BLaER1 (cell line): Measurements from ENCODE around the gene OR2AG2.

ENCODE experiments used
- H3K27ac ChIP-seq: shearing (Covaris generic); formaldehyde crosslinking; 2 replicates; pipeline ENCODE4 v1.8.1; 2022
- H3K27me3 ChIP-seq: shearing (Covaris generic); formaldehyde crosslinking; 2 replicates; pipeline ENCODE4 v1.8.1; 2022
- H3K36me3 ChIP-seq: shearing (Covaris generic); formaldehyde crosslinking; 2 replicates; pipeline ENCODE4 v1.8.1; 2022
- H3K4me1 ChIP-seq: shearing (Covaris generic); formaldehyde crosslinking; 2 replicates; pipeline ENCODE4 v1.8.1; 2022
- H3K4me2 ChIP-seq: shearing (Covaris generic); formaldehyde crosslinking; 2 replicates; pipeline ENCODE4 v1.8.1; 2022
- H3K4me3 ChIP-seq: shearing (Covaris generic); formaldehyde crosslinking; 2 replicates; pipeline ENCODE4 v1.8.1; 2022
- H3K9ac ChIP-seq: shearing (Covaris generic); formaldehyde crosslinking; 2 replicates; pipeline ENCODE4 v1.8.1; 2022
- H3K9me3 ChIP-seq: shearing (Covaris generic); formaldehyde crosslinking; 2 replicates; pipeline ENCODE4 v1.8.1; 2022
- H4K20me1 ChIP-seq: shearing (Covaris generic); formaldehyde crosslinking; 2 replicates; pipeline ENCODE4 v1.8.1; 2022
- Cebpa-rat ChIP-seq: shearing (Covaris generic); IDR thresholded peaks from 2 replicates; pipeline ENCODE4 v1.8.1; 2022

The OR2AG2 gene

DNA sequence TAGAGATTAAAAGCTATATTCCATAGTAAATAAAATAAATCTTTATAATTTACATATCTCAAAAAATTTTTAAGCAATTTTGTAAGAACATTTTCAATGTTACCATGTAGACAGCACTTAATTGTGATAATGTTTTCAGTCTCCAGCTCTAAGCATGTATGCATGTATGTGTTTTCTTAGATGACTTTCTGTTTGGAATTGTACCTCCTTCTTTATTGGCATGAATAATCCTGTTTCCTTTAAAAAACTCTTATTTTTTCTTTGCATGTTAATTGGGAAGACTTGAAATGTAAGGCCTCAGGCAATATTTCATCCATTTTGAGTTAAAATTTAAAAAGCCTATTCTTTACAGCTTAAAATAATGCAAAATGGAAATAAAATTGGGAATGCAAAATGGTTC, 9.1 kb upstream of the OR2AG2 start:
- H3K9me3 ChIP-seq = no peaks in the 10 kb centered on the region
- H3K27ac ChIP-seq = no peak overlapping the region
- no peaks in the 10 kb centered on the region for H3K27me3 ChIP-seq
- no peaks in the 10 kb centered on the region for H4K20me1 ChIP-seq
- no peak overlapping the region for H3K4me2 ChIP-seq
- no peak for TF ChIP-seq Cebpa-rat
- no peaks in the 10 kb centered on the region for H3K4me1 ChIP-seq
- H3K9ac ChIP-seq = no peak overlapping the region
- no peak overlapping the region for H3K4me3 ChIP-seq
- no peaks in the 10 kb centered on the region for H3K36me3 ChIP-seq

- no peak for TF ChIP-seq Cebpa-rat
- no peaks in the 10 kb centered on the region for H3K27me3 ChIP-seq
- no peak overlapping the region for H3K9ac ChIP-seq
These were observed 6.7 kb upstream of the OR2AG2 start for GRCh38 chr11:6778518-6778917.

DNA sequence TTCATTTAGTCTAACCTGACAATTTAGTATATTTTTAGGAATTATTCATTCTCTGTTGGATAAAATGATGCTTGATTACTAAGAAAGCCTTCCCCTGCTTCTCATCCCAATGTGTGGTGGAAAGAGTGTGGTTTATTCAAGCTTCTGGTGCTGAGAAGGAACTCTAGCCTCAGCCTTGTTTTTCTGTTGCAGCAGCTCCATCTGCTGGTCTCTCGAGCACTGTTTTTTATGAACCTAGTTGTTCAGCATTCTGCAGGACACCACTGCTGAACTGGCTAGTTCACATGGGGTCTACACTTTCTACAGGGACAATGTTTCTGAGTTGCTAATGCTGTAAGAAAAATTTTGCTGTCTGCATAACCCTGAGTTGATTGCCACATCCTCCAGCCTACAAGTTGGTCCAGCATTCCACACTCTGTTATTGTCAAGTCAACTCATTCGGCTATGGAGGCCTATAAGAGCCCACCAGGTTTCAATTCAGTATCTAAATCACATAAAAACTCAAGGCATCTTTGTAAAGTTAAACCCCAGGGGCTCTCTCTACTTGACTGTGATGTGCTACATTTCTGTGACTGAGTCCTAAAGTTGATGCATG, 14.3 kb downstream of the OR2AG2 start:
- TF ChIP-seq Cebpa-rat = no peak
- Histone ChIP-seq H3K4me2 (no peak overlapping the region), H3K9me3 (peaks cover 4% of the 10 kb centered on the region), H3K4me1 (no peaks in the 10 kb centered on the region), H3K36me3 (no peaks in the 10 kb centered on the region), H3K9ac (no peak overlapping the region), H3K27me3 (no peaks in the 10 kb centered on the region), H4K20me1 (no peaks in the 10 kb centered on the region), H3K4me3 (no peak overlapping the region), H3K27ac (no peak overlapping the region)

More at GRCh38 chr11:6778518-6778917, 6.7 kb upstream of the OR2AG2 start:
- Histone ChIP-seq H3K27ac (no peak overlapping the region), H3K4me2 (no peak overlapping the region), H3K4me3 (no peak overlapping the region), H3K36me3 (no peaks in the 10 kb centered on the region), H3K9me3 (no peaks in the 10 kb centered on the region), H4K20me1 (no peaks in the 10 kb centered on the region), H3K4me1 (no peaks in the 10 kb centered on the region)

DNA sequence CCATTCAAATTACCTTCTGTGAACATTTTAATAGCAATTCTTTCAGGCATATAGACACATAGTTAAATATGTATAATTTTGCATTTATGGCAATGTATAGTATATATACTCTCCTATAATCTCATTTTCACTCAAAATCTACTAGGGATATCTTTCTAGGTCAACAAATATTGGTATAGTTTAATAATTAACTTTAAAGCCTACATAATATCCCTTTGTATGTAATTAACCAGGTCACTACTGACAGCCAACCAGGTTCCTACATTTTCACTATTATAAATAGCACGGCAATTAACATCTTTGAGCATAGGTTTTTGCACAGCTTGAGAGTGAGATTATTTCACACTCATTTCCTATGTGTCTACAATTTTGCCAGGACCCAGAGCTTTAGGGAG, 15.8 kb downstream of the OR2AG2 start:
- no peaks in the 10 kb centered on the region for H3K9me3 ChIP-seq
- H3K27me3 ChIP-seq = no peaks in the 10 kb centered on the region
- no peaks in the 10 kb centered on the region for H3K4me1 ChIP-seq
- H4K20me1 ChIP-seq = no peaks in the 10 kb centered on the region
- no peak for TF ChIP-seq Cebpa-rat
- no peak overlapping the region for H3K4me2 ChIP-seq
- H3K36me3 ChIP-seq = no peaks in the 10 kb centered on the region
- no peak overlapping the region for H3K4me3 ChIP-seq
- H3K9ac ChIP-seq = no peak overlapping the region
- no peak overlapping the region for H3K27ac ChIP-seq

DNA sequence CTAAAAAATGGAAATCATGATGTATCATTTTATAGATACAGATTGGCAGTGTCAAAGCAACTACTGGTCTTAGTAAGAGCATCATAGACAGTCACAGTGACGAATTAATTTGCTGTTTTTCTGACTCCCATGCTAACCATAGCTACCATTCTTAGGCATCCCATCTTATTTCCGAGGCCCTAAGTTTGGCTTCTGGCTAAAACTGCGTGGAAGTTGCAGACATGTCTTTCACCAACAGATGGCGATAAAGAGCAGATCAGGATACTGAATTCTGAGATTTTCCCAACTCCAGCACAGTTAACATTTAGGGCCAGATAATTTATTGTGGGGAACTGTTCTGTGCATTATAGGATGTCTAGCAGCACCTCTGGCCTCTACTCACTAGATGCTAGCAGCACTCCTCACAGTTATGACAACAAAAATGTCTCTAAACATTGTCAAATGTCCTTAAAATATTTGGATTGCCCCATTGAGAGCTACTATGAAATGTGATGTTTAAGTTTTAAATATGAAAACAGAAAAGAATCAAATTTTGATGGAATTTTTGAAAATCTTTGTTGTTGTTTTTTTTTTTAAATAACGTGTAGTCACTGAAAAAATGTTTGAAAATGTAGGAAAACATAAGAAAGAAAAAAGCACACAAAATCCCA, 16.3 kb downstream of the OR2AG2 start:
- TF ChIP-seq Cebpa-rat = no peak
- Histone ChIP-seq H3K36me3 (no peaks in the 10 kb centered on the region), H3K4me3 (no peak overlapping the region), H3K4me1 (no peaks in the 10 kb centered on the region), H3K9ac (no peak overlapping the region), H3K9me3 (no peaks in the 10 kb centered on the region), H3K4me2 (no peak overlapping the region), H4K20me1 (no peaks in the 10 kb centered on the region), H3K27me3 (no peaks in the 10 kb centered on the region), H3K27ac (no peak overlapping the region)

- H3K9me3 ChIP-seq = no peaks in the 10 kb centered on the region
- H3K27me3 ChIP-seq = no peaks in the 10 kb centered on the region
- H3K4me3 ChIP-seq = no peak overlapping the region
- no peak overlapping the region for H3K9ac ChIP-seq
- no peaks in the 10 kb centered on the region for H4K20me1 ChIP-seq
- H3K4me1 ChIP-seq = peaks cover 20% of the 10 kb centered on the region
- H3K36me3 ChIP-seq = no peaks in the 10 kb centered on the region
- H3K27ac ChIP-seq = no peak overlapping the region
- 0 out of 2 replicates have a peak overlapping the region, but pooled peaks have one; percentile 77 for H3K4me2 ChIP-seq
- no peak for TF ChIP-seq Cebpa-rat
These were observed 24.6 kb downstream of the OR2AG2 start for GRCh38 chr11:6747097-6747668.

DNA sequence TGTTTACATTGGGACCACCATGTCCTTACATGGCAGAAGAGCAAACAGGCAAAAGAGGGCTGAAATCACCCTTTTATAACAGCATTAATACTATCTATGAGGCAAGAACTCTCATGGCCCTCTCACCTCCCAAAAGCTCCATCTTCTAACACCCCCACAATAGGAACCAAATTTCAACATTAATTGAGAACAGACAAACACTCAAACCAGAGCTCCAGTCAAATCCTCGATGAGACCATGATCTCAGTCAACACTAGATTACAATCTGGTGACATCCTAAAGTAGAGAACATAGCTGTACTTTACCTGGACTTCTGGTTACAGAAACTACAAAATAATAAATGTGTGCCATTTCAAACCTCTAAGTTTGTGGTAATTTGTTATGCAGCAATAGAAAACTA, 25.1 kb downstream of the OR2AG2 start:
- Histone ChIP-seq H3K4me2 (peak overlapping the region; percentile 77), H3K4me3 (peak overlapping the region; percentile 44)

DNA sequence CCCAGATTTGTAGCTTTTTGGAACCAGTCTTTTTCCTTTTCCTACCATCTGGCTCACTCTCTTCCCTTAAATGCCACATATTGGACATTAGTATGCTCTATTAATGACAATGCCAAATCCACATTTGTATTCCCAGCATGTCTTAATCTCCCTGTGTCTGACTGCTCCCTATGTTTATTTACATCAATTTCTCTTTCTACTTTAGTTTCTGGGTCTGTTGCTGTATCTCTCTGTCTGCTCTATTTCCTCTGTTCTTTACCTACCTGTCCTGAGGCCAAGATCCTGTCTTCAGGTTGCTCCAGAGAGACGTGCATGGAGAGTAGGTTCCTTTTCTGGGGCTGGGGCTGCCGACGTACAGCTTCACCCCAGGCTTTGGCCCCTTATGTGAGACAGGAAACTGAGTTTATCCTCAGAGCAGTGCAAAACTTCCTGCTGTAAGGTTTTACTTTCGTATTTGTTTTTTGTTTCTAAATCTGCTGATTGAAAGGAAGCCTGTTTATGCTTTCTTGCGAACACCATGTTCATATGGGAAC, 25.6 kb downstream of the OR2AG2 start:
- H3K4me3 ChIP-seq = peak overlapping the region; percentile 44
- no peak for TF ChIP-seq Cebpa-rat
- H3K36me3 ChIP-seq = no peaks in the 10 kb centered on the region
- peaks cover 20% of the 10 kb centered on the region for H3K4me1 ChIP-seq
- no peaks in the 10 kb centered on the region for H4K20me1 ChIP-seq
- no peaks in the 10 kb centered on the region for H3K27me3 ChIP-seq
- peak overlapping the region; percentile 77 for H3K4me2 ChIP-seq
- no peak overlapping the region; the same call in 1 of the 2 replicates for H3K9ac ChIP-seq
- peak overlapping the region; percentile 40 for H3K27ac ChIP-seq
- H3K9me3 ChIP-seq = no peaks in the 10 kb centered on the region

More for the DNA sequence above, 25.1 kb downstream of the OR2AG2 start:
- peaks cover 20% of the 10 kb centered on the region for H3K4me1 ChIP-seq
- TF ChIP-seq Cebpa-rat = no peak
- H4K20me1 ChIP-seq = no peaks in the 10 kb centered on the region
- H3K27ac ChIP-seq = peak overlapping the region; percentile 40
- no peaks in the 10 kb centered on the region for H3K27me3 ChIP-seq
- no peak overlapping the region; the same call in 1 of the 2 replicates for H3K9ac ChIP-seq
- no peaks in the 10 kb centered on the region for H3K9me3 ChIP-seq
- no peaks in the 10 kb centered on the region for H3K36me3 ChIP-seq

DNA sequence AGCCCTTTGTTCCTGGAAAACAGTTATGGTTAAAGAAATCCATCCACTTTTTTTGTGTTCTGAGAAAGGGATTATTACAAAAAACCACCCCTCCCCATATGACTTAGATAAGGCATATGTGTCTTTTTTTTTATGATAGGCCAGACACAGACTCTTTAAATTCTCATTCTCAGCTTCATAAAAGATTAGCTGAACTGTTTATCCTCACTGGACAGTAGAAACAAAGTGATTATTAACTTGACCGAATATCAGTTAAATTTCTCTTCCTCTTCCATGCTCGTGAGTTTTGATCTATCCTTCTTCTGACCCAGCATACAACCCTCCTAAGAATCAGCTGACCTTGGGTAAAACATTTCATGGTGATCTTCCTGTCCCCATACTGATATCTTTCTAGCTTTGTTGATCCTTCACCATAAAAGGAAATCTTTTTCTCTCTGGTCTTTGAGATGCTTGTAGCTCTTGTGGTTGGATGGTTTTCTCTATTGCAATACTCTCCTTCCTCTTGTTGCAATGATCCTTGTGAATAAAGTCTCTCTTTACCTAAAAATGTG, 26.2 kb downstream of the OR2AG2 start:
- H3K27me3 ChIP-seq = no peaks in the 10 kb centered on the region
- H3K9ac ChIP-seq = no peak overlapping the region
- no peaks in the 10 kb centered on the region for H3K36me3 ChIP-seq
- no peaks in the 10 kb centered on the region for H3K9me3 ChIP-seq
- peak overlapping the region; percentile 44 for H3K4me3 ChIP-seq
- peak overlapping the region; percentile 77 for H3K4me2 ChIP-seq
- peak overlapping the region; percentile 40 for H3K27ac ChIP-seq
- H4K20me1 ChIP-seq = no peaks in the 10 kb centered on the region
- no peak for TF ChIP-seq Cebpa-rat
- H3K4me1 ChIP-seq = peaks cover 20% of the 10 kb centered on the region

DNA sequence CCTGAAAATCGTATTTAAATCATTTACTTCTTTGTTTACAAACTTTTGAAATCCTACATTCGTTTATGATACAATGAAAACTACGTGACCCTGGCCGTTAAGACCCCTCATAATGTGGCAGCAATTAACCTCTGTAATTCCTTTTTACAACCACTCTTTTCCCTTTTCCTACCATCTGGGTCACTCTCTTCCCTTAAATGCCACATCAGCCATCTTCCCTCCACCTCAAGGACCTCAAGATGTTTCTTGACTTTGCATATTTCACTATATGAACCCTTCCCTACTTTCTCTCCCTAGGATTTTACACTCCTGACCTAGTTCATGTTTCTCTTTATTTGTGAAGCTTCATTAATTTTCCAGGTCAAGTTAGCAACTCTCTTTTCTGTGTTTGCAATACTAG, 26.8 kb downstream of the OR2AG2 start:
- peak overlapping the region; percentile 77 for H3K4me2 ChIP-seq
- H3K27me3 ChIP-seq = no peaks in the 10 kb centered on the region
- no peak overlapping the region for H3K9ac ChIP-seq
- no peaks in the 10 kb centered on the region for H3K9me3 ChIP-seq
- no peak for TF ChIP-seq Cebpa-rat
- H3K27ac ChIP-seq = no peak overlapping the region
- H4K20me1 ChIP-seq = no peaks in the 10 kb centered on the region
- H3K4me1 ChIP-seq = peaks cover 20% of the 10 kb centered on the region
- no peak overlapping the region for H3K4me3 ChIP-seq
- H3K36me3 ChIP-seq = no peaks in the 10 kb centered on the region
